B cell (primary cell): Measurements from ENCODE around the gene PCF11. TPM values are rescaled to one million over a fixed set of nuclear protein-coding genes. Genes with fewer than 3 reads are reported as not detected.

ENCODE experiments used
- ATAC-seq: fragments of 200-7000 bp; cut with Tn5 transposase; one replicate; pipeline ENCODE4 v1.10.0; 2021; ENCODE audit warnings: low read depth, mild to moderate bottlenecking, moderate number of reproducible peaks, moderate library complexity
- CTCF ChIA-PET: fragments of 350-600 bp; sonication (Branson Sonifier 250); formaldehyde crosslinking; loops from one replicate; lab custom pipeline; 2021; ENCODE audit warnings: antibody characterized with exemption, inconsistent platforms; lab: Charles Lee
- POLR2A ChIA-PET: fragments of 350-600 bp; sonication (Branson Sonifier 250); formaldehyde crosslinking; loops from one replicate; lab custom pipeline; 2021; ENCODE audit warnings: antibody characterized with exemption; lab: Charles Lee
- DNase-seq: peaks from one replicate; pipeline ENCODE4 v3.0.0; 2013
- H2AFZ ChIP-seq: 2 replicates; pipeline ENCODE4 v1.6.1; 2012; ENCODE audit warnings: mild to moderate bottlenecking, low read depth, low read length; ENCODE audit not compliant: insufficient read depth, poor library complexity, severe bottlenecking
- H3K27ac ChIP-seq, 2 donors: 1 replicate in 1 of 2; 2 replicates in 1 of 2; pipeline ENCODE4 v1.5.1; 2012 to 2013; ENCODE audit warnings: low read length in 2 of 2, mild to moderate bottlenecking in 2 of 2, moderate library complexity in 1 of 2
- H3K27me3 ChIP-seq, 4 experiments: fragments of 200-600 bp in 1 of 4; sonication (generic) in 1 of 4; replicated peaks in 1 of 4; 1 replicate in 2 of 4; 2 replicates in 2 of 4; pipeline versions ENCODE4 v1.6.1 to v1.7.0; 2013 to 2016; ENCODE audit warnings: low read length in 3 of 4, mild to moderate bottlenecking in 2 of 4, mixed read lengths in 1 of 4, moderate library complexity in 1 of 4; ENCODE audit not compliant: insufficient read depth in 4 of 4, control insufficient read depth in 3 of 4; ENCODE audit errors: control extremely low read depth in 1 of 4
- H3K36me3 ChIP-seq, 2 experiments: replicated peaks in 1 of 2; 1 replicate in 1 of 2; 2 replicates in 1 of 2; pipeline versions ENCODE4 v1.6.1 to v1.7.1; 2013; ENCODE audit warnings: low read length in 1 of 2; ENCODE audit not compliant: insufficient read depth in 2 of 2, control insufficient read depth in 1 of 2; ENCODE audit errors: control extremely low read depth in 1 of 2, extremely low read depth in 1 of 2
- H3K4me1 ChIP-seq, 2 donors: fragments of 200-600 bp in 1 of 2; sonication (generic) in 1 of 2; 1 replicate in 1 of 2; 2 replicates in 1 of 2; pipeline versions ENCODE4 v1.5.1 to v1.6.1; 2013 to 2017; ENCODE audit warnings: low read length in 2 of 2; ENCODE audit not compliant: control insufficient read depth in 2 of 2, insufficient read depth in 2 of 2
- H3K4me2 ChIP-seq: replicated peaks from 2 replicates; pipeline ENCODE3; 2012; ENCODE audit warnings: mild to moderate bottlenecking, low read depth, low read length; ENCODE audit not compliant: poor library complexity, severe bottlenecking
- H3K4me3 ChIP-seq, 5 experiments: fragments of 200-600 bp in 1 of 5; sonication (generic) in 1 of 5; 1 replicate in 3 of 5; 2 replicates in 2 of 5; pipeline versions ENCODE4 v1.5.1 to v1.7.0; 2011 to 2016; ENCODE audit warnings: low read length in 4 of 5, mild to moderate bottlenecking in 4 of 5, low read depth in 2 of 5, control low read depth in 1 of 5, moderate library complexity in 1 of 5; ENCODE audit not compliant: insufficient read depth in 1 of 5; ENCODE audit errors: control extremely low read depth in 1 of 5, extremely low read depth in 1 of 5
- H3K79me2 ChIP-seq: fragments of 200-600 bp; sonication (generic); one replicate; pipeline ENCODE4 v1.6.0; 2016; ENCODE audit warnings: low read length; ENCODE audit not compliant: control insufficient read depth, insufficient read depth
- H3K9ac ChIP-seq: fragments of 200-600 bp; sonication (generic); 2 replicates; pipeline ENCODE4 v1.6.1; 2017; ENCODE audit warnings: mild to moderate bottlenecking, low read length, moderate library complexity
- H3K9me3 ChIP-seq, 3 donors: one replicate each; pipeline versions ENCODE4 v1.6.1 to v1.7.1; 2013; ENCODE audit warnings: low read length in 2 of 3; ENCODE audit not compliant: control insufficient read depth in 2 of 3, insufficient read depth in 1 of 3; ENCODE audit errors: control extremely low read depth in 1 of 3
- H4K20me1 ChIP-seq: 2 replicates; pipeline ENCODE4 v1.6.0; 2012; ENCODE audit warnings: mild to moderate bottlenecking, low read length; ENCODE audit not compliant: insufficient read depth, control insufficient read depth, poor library complexity, severe bottlenecking
- H3K27ac Mint-ChIP-seq: one replicate; pipeline ENCODE4 v1.8.0; 2021; ENCODE audit warnings: mixed read lengths
- H3K27me3 Mint-ChIP-seq: one replicate; pipeline ENCODE4 v1.8.0; 2021; ENCODE audit warnings: mixed read lengths
- H3K4me1 Mint-ChIP-seq: one replicate; pipeline ENCODE4 v1.8.0; 2021; ENCODE audit warnings: mixed read lengths
- H3K4me3 Mint-ChIP-seq: one replicate; pipeline ENCODE4 v1.8.0; 2021; ENCODE audit warnings: mixed read lengths
- H3K9me3 Mint-ChIP-seq: one replicate; pipeline ENCODE4 v1.8.0; 2022; ENCODE audit warnings: mixed read lengths; ENCODE audit not compliant: insufficient read depth
- CTCF ChIP-seq: fragments of 200-600 bp; IDR thresholded peaks from one replicate; pipeline ENCODE4 v1.8.0; 2022; ENCODE audit warnings: antibody characterized with exemption, mild to moderate bottlenecking
- EZH2 ChIP-seq: IDR thresholded peaks from 2 replicates; pipeline ENCODE4 v1.6.1; 2012; ENCODE audit warnings: borderline replicate concordance, low read depth, mild to moderate bottlenecking, moderate library complexity, low read length; ENCODE audit not compliant: insufficient read depth, poor library complexity, severe bottlenecking
- WGBS: methylation state at CpG from one replicate; pipeline ENCODE4 v1.1.5; 2013; ENCODE audit warnings: missing lambda C conversion rate; ENCODE audit not compliant: insufficient coverage; 5-methylcytosine and 5-hydroxymethylcytosine counted together
- intact Hi-C: fragments of 100-400 bp; cut with micrococcal nuclease; formaldehyde crosslinking; loops from one replicate; pipeline ENCODE4 v1.10.0; 2022
- polyA plus RNA-seq: library from polyadenylated mRNA; depleted of rRNA; stranded (reverse); fragments of >200 nt; gene quantifications from 2 replicates; pipeline ENCODE4 v1.2.3, GENCODE V29; 2012
- total RNA-seq, 2 donors: library from RNA; stranded (reverse); fragments of 120-200 nt in 1 of 2; gene quantifications; 1 replicate in 1 of 2; 2 replicates in 1 of 2; pipeline versions ENCODE4 v1.2.3 to v1.2.4, GENCODE V29; 2013 to 2022

The PCF11 gene
- total and polyA plus RNA-seq, 2 donors (not counting 1 experiment from before 2014, with no cell fraction given) = 123 to 185 TPM

GRCh38 chr11:83158965-83159901, 2.3 kb downstream of the PCF11 start:
- Histone ChIP-seq H3K4me3 (peak overlapping the region; percentile 81 to 99 (median 99)), H3K27me3 (no peaks in the 10 kb centered on the region), H4K20me1 (peaks cover 23% of the 10 kb centered on the region), H3K79me2 (peaks cover 83% of the 10 kb centered on the region), H3K9me3 (no peaks in the 10 kb centered on the region), H3K9ac (peak overlapping the region; percentile 97), H2AFZ (no peak overlapping the region), H3K36me3 (peaks cover 3 to 24% of the 10 kb centered on the region in 2 experiments), H3K4me2 (peak overlapping the region; percentile 78), H3K27ac (peak overlapping the region; percentile 37 to 98), H3K4me1 (peaks cover 35 to 39% of the 10 kb centered on the region in 2 donors)
- intact Hi-C loops = loop anchor here (2.0 kb wide), 1 partner anchor 14 kb away; no protein-coding TSS in a partner anchor
- ATAC-seq (no peak), DNase-seq (no peak)
- ChIA-PET CTCF (interaction anchor here (0.6 to 1.6 kb wide), 11 partner anchors 9 to 292 kb away, joined by 3 to 9 read pairs (median 3); partner anchors contain the start of genes DDIAS and RAB30), POLR2A (interaction anchor here (0.7 to 1.2 kb wide), 2 partner anchors 88 to 137 kb away, joined by 3 to 7 read pairs; partner anchors contain the start of gene RAB30)
- Mint-ChIP-seq H3K4me3 (peak overlapping the region; percentile 98), H3K9me3 (no peaks in the 10 kb centered on the region), H3K4me1 (peaks cover 55% of the 10 kb centered on the region), H3K27me3 (no peaks in the 10 kb centered on the region), H3K27ac (peak overlapping the region; percentile 100)
- TF ChIP-seq EZH2 (no peak), CTCF (no peak)
- WGBS = 27% methylated on average over 3 of the region's 15 CpGs
